Skeletal muscle satellite cell (primary cell): Measurements from ENCODE around the gene SPON2. TPM values are rescaled to one million over a fixed set of nuclear protein-coding genes. Genes with fewer than 3 reads are reported as not detected.

Source experiments
- small RNA-seq: library from RNA; depleted of rRNA; stranded (forward); fragments of <200 nt; gene quantifications from one replicate; pipeline ENCODE3, GENCODE V24; 2012

SPON2 gene

Small RNA genes lying within 50 kb of the gene (small RNA-seq; reads per million reads assigned to genes)
- gene RF00554: not detected
